Stimulated activated CD8-positive, alpha-beta memory T cell treated with anti-CD3 and anti-CD28 coated beads, Interleukin-15, amount 100 ng/mL, for 48 hours (primary cell): Measurements from ENCODE around the gene ATOSB.

ENCODE experiments used
- DNase-seq, 2 donors: peaks; one replicate each; pipeline ENCODE4 v3.0.0-alpha.2; 2020; ENCODE audit warnings: low read depth in 2 of 2

Gene ATOSB

DNA sequence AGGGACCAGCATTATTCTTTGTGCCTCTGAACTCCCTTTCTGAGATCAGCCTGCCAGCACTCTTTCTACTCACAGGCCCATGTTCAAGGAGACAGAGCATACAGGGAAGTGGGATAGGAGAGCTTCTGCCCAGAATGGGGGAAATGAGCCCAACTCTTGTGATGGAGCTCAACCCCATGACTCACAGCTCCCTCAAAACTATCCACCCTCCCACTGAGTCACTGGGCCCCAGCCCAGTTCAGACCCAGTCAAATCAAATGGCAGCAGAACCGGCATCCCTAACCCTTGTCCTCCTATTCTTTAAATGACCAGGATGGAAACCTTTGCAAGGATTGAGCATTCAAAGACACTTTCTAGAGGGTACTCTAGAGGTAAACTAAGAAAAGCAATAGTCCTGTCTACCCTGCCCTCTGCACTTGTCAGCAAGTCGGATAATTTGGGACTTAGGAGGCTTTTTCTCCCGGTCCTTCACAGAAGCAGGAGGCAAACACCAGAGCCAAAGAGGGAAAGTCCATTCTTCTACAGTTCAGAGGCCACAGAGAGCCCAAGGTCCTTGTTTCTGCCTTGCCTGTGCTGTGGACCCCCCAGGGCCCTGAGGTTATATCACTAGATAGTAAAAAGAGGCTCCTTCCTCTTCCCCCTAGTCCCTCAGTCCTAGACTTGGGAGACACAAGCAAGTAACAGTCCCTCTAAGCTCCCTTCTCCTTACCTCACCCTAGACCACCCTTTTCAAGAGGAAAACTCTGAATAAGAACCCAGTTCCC is 3.2 kb downstream of the ATOSB start:
- no peak for DNase-seq

DNA sequence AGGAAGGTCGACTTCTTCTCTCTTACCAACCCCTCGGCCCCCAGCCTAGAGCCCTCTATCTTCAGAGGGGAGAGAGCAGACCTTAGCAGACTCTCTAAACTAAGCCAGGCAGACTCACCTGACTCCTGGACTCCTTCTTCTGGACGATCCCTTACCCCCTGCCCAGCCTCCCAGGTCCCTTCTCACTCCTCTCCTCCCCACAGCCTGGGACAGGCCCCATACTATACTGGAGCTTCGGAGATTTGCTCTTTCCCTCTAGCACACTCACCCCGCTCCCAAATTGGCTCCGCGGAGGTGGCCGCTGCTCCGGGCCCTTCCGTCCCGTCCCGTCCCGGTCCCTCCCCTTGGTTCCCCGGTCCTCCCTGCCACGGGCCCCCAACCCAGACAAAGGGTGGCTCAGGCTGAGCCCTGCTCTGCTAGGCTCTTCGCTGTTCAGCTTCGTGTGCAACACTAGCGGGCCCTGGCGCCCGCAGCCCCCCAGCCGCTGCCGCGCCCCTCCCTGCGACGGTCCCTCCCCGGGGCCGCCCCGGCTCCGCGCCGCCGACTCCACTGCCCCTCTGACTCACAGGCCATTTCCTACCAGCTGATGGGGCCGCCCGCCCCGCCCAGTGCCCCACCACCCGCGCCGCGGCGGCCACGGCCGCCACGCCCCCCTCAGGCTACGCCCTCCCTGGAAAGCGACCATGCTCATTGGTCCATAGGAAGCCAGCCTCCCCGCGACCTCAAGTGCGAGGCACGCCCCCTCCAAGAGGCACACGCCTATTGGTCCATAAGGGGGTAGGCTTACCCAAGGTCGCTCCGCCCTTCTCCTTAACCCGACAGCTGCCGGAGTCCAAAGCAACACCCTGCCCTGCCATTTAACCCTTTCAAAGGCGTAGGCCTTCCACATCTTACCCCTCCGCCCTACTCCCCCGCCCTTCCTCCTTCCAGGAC is 4.4 kb downstream of the ATOSB start:
- DNase-seq, result peak; percentile 92 to 95

DNA sequence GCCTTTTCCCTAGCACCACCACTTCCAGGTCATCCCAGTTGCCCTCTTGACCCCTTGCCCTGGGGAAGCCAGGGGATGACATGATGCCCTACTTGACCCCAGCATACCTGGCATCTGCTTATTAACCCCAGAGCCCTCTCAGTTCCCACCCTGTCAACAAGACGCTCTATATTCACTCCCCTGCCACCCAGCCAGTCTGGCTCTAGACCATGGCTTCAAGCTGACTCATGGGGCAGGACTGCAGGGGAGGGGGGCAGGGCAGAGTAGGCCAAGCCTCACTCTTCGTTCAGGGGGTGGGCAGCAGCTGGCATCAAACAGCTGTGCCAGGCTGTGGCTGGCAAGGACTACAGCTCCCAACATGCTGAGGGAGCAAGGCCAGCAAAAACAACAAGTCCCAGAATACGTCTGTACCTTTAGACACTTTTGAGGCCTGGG is 5.3 kb downstream of the ATOSB start:
- no peak for DNase-seq

DNA sequence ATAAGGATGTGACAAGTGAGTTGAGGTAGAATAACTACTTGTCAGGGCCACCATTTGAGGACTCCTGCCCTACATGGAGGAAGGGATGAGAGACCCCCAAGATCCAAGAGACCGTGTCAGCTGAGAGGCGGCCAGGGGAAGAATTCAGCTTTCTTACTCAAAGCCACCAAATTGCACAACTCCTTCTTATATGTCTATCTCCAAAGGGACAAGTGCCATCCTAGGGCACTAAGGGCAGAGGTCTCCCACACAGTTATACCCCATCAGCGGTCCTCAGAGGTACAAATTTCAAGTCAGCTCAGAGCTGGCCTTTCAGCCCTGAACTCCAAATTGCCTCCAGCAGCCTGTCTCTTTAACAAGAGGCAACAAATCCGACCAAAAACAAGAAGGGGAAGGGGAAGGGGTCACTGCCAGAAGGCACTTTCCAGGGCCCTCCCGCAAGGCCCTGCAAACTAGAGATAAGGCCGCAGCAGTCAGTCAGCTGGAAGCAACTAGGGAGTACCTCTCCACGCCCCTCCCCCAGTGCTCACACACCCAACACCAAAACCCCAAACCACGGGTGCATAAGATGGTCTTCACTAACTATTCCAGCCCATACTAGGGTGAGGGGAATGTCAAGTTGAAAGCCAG is 6.6 kb downstream of the ATOSB start:
- no peak for DNase-seq

DNA sequence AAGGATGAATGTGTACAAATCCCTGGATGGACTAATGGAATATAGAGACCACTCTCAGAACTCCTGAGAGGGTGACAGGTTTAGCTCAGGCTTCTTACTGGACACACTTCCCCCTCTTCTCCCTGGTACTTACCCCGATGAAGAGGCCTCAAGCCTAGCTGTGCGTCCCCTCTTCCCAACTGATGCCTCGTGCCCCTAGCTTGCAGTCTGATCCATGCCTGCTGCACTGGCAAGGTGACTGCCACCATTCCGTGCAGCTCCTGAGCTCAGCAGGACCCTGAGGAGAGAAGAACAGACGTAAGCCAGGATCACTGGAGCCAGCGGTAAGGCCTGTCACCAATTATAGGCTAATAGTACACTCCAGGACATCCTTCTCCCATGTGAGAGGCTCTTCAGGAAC is 7.2 kb downstream of the ATOSB start:
- DNase-seq, result no peak

DNA sequence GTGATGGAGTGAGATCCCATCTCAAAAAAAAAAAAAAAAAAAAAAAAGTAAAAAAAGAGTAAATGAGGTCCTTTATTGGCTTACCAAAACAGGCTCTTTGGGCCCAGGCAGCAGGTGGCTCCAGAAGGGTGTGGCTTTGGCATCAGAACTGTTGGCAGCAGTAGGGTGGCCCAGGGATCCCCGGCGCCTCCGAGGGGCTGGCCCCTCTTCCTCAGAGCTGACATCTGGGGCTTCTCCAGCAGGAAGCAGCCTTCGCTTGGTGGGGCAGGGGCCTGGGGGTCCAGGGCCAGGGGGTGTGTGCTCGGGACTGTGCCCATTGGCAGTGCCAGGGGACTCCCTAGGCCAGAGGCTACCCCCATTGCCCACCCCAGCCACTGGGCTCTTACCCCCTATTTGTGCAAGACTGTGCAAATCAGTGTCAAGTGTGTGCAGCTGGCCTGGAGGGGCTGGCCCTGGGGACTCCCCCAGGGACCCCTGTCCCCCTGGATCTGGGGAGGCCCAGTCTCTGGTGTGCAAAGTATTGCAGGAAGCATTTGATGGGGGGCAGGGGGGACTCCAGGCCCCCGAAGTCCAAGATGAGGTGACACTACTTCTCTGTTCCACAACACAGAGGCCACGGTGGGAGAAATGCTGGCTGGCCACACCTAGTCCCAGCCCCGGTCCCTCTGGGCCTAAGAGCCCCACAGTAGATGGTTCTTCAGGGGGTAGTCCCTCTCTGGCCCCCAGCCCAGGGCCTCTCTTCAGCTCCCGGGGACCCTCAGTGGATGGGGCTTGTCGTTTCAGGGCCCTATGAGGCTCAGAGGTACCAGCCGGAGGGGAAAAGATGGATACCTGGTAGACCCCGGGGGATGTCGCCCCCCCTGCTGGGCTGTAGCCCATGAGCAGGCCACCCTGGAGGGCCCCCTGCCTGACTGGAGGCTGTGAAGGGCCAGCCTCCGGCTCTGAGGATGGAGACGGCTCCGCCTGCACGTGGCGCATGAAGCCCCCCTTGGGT is 8.1 kb downstream of the ATOSB start:
- DNase-seq, result no peak

DNA sequence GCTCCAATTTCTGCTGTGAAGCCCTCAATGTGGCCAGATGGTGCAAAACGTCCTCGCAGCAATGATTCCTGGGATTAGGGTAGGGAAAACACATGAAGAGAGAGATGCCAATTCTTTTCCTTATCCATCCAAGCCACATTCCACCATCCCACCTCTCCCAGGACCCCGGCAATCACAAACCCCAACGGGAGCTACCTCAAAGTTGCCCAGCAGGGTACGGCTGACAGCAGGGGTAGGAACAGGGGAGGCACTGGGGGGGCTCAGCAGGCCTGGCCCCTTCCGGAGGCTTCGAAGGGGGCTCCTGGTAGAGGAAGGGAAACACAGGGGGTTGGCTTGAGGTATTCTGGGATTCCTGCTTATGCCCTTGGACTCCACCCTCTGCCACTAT is 9.3 kb downstream of the ATOSB start:
- DNase-seq, result no peak

DNA sequence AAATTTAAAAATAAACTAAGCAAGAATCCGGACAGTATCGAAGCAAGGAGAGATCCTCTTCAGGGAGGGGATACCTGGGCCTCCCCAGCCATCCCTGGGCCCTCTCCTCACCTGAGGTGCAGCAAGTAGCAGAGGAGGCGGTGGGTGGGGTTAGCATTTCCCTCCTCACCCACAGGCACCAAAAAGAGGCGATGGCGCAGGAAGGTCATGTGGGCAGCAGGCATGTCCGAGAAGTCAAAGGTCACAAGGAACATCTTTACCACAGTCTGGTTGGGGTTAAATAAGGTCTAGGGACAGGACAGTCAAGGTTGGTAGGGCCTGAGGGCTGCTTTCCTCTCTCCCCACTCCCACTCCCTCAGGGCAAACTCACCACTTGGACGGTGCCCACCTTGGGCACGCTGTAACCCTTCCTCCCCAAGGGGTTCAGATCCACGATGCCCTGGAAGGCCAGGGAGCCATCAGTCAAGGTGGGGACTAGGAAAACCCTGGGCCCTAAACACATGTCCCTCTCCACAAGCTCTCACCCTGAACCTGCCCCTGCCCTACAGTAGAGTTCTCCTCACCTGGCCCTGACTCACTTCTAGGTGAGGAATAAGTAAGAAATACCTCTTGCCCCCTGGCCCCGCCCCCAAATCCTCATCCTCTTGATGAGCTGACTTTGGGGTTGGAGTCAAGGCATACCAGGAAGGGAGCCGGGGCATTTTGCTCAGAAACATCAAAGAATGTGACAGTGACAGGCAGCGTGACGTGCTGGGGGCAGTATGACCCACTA is 9.9 kb downstream of the ATOSB start:
- no peak for DNase-seq

DNA sequence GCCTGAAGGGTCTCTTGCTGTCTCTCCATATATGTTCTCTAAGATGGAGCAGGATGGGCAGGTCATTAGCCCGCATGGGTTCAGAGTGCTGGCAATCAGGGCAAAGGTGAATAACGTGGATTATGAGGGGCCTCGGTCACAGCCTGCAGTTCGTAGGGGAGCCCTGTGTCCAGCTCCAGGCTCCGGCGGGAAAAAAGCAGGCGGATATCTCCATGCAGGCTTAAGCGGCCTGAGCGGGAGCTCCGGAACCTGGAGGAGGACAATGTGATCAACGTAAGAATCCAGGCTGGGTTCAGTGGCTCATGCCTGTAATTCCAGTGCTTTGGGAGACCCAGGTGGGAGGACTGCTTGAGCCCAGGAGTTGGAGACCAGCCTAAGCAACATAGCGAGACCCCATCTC is 10.5 kb downstream of the ATOSB start:
- DNase-seq, result no peak

DNA sequence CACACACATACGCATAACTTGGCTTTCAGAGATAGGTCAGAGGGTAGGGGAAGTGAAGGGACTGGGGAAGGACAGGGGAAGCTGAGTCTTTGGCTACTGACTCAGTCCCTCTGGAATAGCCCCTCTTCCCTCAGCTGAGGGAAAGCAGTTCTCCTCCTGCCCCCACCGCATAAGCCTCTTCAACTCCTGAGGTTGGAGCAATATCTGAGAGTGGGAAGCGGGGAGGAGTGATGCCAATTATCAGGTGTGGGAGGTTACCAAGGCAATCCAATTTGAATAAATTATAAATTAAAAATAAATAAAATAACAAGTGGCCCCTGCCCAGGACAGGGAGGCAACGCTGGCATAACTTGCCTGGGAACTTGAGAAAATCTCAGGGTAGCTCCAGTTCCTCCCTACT is 11.1 kb downstream of the ATOSB start:
- DNase-seq, result no peak

DNA sequence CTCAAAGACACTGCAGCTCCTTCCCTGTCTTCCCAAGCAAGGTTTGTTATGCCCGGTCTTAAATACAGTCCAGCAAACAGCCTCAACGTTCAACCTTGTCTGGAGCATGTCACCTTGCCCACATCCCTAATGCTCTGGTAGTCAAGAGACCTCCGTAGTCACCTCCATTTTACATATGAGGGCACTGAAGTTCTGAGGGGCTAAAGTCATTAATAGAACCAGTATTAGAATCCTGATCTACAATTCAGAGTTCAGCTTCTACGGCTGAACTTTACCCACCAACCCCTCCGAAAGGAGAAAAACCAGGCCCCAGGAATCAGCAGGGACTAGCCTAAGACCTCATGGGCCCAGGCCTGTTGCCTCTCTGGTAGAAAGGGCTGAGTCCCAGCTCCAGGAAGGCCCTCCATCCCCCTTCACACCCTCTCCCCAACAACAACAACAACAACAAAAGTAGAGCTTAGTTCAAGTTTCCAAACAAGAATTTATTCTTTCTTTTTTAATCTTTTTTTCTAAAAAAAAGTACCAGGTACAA is 11.9 kb downstream of the ATOSB start:
- DNase-seq, result no peak

DNA sequence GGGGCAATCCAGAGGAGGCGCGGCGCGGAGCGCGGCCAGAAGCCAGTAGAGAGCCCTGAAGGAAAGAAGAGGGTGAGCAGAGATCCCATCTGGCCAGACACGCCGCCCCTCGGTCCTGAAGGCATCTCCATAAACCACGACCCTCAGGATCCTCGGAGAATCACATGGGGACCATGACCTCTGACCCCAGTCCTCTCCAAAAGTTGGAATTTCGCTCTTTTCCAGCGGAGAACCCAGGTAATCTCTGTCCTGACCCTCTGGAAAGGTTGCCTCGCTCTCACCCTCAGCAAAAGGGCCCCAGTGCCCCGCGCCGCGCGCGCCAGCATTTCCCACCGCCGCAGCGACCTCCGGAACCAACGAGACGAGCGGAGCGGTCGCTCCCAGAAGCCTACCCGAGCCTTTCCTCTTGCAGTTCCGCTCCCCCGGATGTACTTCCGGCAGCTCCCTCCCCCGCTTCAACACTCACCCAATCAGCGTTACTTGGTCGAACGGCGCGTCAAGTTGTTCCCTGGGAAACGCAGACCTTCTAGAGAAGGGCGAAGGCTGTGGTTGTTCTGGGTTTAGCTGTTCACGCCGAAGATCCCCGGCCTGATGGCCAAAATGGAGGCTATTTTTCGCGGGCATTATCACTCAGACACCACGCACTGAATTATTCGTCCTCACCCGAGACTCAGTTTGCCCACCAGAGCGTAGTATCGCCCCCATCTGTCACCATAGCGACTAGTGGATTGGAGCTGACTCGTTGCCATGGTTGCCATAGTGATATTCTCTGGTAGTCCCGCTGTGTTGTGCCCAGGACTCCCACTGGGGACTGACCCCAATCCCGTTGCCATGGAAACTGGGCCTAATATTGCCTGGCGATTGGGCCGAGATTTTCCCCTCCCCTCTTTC is 12.6 kb downstream of the ATOSB start, which contains the start of gene STOML2:
STOML2 (minus strand) TSS at position 363 of the 891 bp plus-strand sequence; CDS start at position 326, 37 bp downstream.
- peak; percentile 79 to 85 for DNase-seq

DNA sequence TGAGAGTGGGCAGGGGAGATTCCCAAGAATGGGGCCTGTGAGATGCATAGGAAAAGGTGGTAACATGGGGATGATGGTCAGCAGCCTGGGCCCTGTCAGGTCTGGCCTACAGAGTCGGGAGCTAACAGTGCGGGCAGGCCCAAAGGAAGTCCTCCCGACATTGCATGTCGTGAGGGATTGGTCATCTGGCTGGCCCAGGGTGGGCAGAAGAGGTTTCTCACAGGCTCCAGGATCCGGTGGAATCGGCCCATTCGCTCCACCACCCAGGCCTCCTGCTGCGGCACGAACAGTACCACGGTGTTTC is 13.2 kb downstream of the ATOSB start:
- DNase-seq, result no peak

DNA sequence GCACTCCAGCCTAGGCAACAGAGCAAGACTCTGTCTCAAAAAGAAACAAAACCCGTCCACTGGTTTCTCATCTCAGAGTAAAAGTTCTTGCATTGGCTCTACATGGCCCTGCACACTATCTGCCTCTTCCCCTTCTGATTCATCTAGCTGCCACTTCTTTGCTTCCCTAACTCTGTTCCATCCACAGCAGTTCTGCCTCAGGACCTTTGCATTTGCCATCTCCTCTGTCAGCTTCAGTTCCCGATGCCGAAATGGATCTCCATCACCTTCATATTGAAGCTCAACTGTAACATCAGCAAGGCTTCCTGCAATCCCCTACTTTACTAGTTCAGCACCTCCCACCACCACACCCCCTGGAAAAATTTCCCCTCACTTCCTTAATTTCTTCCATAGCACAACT is 18.1 kb downstream of the ATOSB start:
- DNase-seq, result no peak

DNA sequence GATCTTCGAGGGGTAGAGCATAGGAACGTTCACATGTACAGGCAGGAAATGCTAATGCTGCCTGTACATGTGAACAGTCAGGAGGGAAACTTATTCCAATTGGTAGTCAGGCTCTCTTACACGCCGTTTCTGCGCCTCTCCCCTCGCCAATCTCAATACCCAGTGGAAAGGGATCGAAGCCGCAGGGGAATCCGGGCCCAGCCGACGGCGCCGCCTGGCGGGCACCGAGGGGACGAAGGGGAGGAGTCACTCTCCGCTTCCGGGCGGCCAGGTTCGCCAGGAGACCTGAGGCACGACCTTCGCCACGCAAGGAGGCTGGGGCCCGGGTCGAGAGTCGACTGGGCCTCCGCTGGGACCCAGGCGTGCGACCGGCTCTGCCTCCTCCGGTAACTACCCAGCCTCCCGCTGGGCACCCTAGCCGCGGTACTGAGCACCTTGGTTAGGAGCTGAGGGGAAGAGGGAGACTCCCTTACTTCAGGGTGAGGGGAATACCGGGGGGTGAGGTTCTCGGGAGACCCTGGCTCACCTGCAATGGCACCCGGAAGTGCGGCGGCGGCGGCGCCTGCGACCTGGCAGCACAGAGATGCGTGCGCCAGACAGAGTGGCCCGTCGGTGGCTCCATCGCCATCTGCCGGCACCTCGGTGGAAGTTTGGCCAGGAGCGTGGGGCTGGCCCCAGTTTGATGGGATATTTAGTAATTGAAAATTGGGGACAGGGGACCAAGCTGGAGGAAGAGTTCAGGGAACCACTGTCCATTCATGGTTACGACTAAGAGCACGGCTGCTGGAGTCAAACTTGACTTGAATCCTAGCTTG is 19.4 kb downstream of the ATOSB start, which contains the start of gene PIGO:
PIGO (minus strand) TSS at position 557 of the 815 bp plus-strand sequence. CDS start 1,026 bp downstream, outside the sequence.
- DNase-seq, result peak; percentile 84 to 86

DNA sequence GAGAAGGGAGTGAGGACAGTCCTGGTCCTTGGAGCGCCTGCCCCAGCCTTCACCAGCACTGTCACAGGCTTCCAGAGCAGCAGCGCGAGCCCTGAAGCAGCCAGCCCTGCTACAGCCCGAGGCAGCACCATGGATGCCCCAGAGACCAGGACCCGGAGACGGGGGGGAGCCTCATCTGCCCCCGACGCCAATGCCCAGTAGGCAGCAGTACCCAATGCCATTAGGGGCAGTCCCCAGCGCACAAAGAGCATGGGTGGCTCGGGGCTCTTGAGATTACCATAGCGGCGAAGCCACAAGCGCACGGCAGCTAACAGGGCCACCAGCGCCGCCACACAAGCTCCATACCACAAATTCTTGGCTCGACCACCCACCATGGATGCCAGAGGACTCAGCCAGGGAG is 24.1 kb downstream of the ATOSB start:
- no peak for DNase-seq

DNA sequence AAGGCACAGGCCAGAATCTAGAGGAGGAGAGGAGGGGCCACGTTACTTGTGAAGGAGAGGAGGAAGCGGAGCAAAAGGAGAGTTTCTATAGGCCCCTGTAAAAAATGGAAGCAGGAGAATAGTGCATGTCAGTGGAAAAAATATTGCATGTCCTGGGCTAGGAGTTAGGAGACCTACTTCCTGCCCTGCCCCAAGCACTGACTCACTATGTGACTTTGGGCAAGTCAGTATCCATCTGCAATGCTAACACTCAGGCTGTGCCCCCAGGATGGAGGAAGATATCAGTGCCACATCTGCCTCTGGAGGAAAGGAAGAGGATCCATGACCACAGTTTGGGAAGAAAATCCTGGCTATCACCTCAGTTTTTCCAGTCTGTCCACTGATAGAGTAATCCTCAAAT is 26.2 kb downstream of the ATOSB start:
- no peak for DNase-seq

DNA sequence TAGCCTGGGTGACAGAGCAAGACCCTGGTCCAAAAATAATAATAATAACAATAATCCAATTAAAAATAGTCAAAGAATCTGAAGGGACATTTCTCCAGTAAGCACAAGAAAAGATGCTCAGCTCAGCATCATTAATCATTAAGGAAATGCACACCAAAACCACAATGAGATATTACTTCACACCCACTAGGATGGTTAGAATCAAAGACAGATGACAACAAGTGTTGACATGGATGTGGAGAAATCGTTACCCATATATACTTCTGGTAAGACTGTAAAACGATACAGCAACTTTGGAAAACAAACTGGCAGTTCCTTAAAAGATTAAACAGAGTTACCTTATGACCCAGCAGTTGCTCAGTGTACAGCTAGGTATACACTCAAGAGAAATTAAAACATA is 30.6 kb downstream of the ATOSB start:
- no peak for DNase-seq
